ENCODE measurements around the gene CCDC6.
"Not testable (repeated sequence)": the region's sequence is repeated elsewhere in the genome, so short reads cannot be mapped to it uniquely, and the experiment has no call there.

The CCDC6 gene

GRCh38 chr10:59880971-59881510 is 25.3 kb downstream of the CCDC6 start:
- no peak overlapping the region for H3K9ac ChIP-seq (ENCODE audit: insufficient read length, low read depth)
- no peaks in the 10 kb centered on the region for H3K9me3 ChIP-seq (ENCODE audit: insufficient read depth, low read length)
- H3K36me3 ChIP-seq (ENCODE audit: insufficient read depth, insufficient read length, low read length): no peaks in the 10 kb centered on the region
- no peaks in the 10 kb centered on the region for H3K27me3 ChIP-seq (ENCODE audit: insufficient read depth, insufficient read length)
- DNase-seq (ENCODE audit: low read depth, low spot score): no peak
- no peak overlapping the region for H3K4me3 ChIP-seq (ENCODE audit: insufficient read length, low read depth)
- no peaks in the 10 kb centered on the region for H3K4me1 ChIP-seq (ENCODE audit: insufficient read depth, insufficient read length)
- TF ChIP-seq SUZ12 (IDR thresholded peaks at IDR 0.05; ENCODE audit: extremely low read depth, insufficient read depth, insufficient read length) (no peak), ZNF274 (IDR thresholded peaks at IDR 0.05; ENCODE audit: low read depth, low read length) (no peak), YY1 (IDR thresholded peaks at IDR 0.05; ENCODE audit: insufficient read depth, insufficient read length) (no peak)

GRCh38 chr10:59880019-59880717 is 26.2 kb downstream of the CCDC6 start:
- DNase-seq (ENCODE audit: low read depth, low spot score): no peak
- Histone ChIP-seq H3K9me3 (ENCODE audit: insufficient read depth, low read length) (no peaks in the 10 kb centered on the region), H3K9ac (ENCODE audit: insufficient read length, low read depth) (no peak overlapping the region), H3K27me3 (ENCODE audit: insufficient read depth, insufficient read length) (no peaks in the 10 kb centered on the region), H3K4me3 (ENCODE audit: insufficient read length, low read depth) (no peak overlapping the region), H3K36me3 (ENCODE audit: insufficient read depth, insufficient read length, low read length) (no peaks in the 10 kb centered on the region), H3K4me1 (ENCODE audit: insufficient read depth, insufficient read length) (no peaks in the 10 kb centered on the region)
- no peak for TF ChIP-seq YY1 (IDR thresholded peaks at IDR 0.05; ENCODE audit: insufficient read depth, insufficient read length)
- TF ChIP-seq ZNF274 (IDR thresholded peaks at IDR 0.05; ENCODE audit: low read depth, low read length): no peak
- TF ChIP-seq SUZ12 (IDR thresholded peaks at IDR 0.05; ENCODE audit: extremely low read depth, insufficient read depth, insufficient read length): no peak

- DNase-seq (ENCODE audit: low read depth, low spot score): no peak
- Histone ChIP-seq H3K9me3 (ENCODE audit: insufficient read depth, low read length) (no peaks in the 10 kb centered on the region), H3K4me1 (ENCODE audit: insufficient read depth, insufficient read length) (no peaks in the 10 kb centered on the region), H3K9ac (ENCODE audit: insufficient read length, low read depth) (no peak overlapping the region), H3K4me3 (ENCODE audit: insufficient read length, low read depth) (no peak overlapping the region), H3K36me3 (ENCODE audit: insufficient read depth, insufficient read length, low read length) (no peaks in the 10 kb centered on the region), H3K27me3 (ENCODE audit: insufficient read depth, insufficient read length) (no peaks in the 10 kb centered on the region)
- TF ChIP-seq YY1 (IDR thresholded peaks at IDR 0.05; ENCODE audit: insufficient read depth, insufficient read length): no peak
These were observed 26.9 kb downstream of the CCDC6 start for GRCh38 chr10:59879363-59879913.

GRCh38 chr10:59878915-59879314 is 27.4 kb downstream of the CCDC6 start:
- no peak for TF ChIP-seq SUZ12 (IDR thresholded peaks at IDR 0.05; ENCODE audit: extremely low read depth, insufficient read depth, insufficient read length)
- TF ChIP-seq ZNF274 (IDR thresholded peaks at IDR 0.05; ENCODE audit: low read depth, low read length): no peak
- TF ChIP-seq YY1 (IDR thresholded peaks at IDR 0.05; ENCODE audit: insufficient read depth, insufficient read length): no peak
- Histone ChIP-seq H3K4me1 (ENCODE audit: insufficient read depth, insufficient read length) (no peaks in the 10 kb centered on the region), H3K9ac (ENCODE audit: insufficient read length, low read depth) (no peak overlapping the region), H3K9me3 (ENCODE audit: insufficient read depth, low read length) (no peaks in the 10 kb centered on the region), H3K36me3 (ENCODE audit: insufficient read depth, insufficient read length, low read length) (no peaks in the 10 kb centered on the region), H3K27me3 (ENCODE audit: insufficient read depth, insufficient read length) (no peaks in the 10 kb centered on the region), H3K4me3 (ENCODE audit: insufficient read length, low read depth) (no peak overlapping the region)
- no peak for DNase-seq (ENCODE audit: low read depth, low spot score)

GRCh38 chr10:59878289-59878688 is 28.1 kb downstream of the CCDC6 start:
- Histone ChIP-seq H3K4me1 (ENCODE audit: insufficient read depth, insufficient read length) (no peaks in the 10 kb centered on the region), H3K4me3 (ENCODE audit: insufficient read length, low read depth) (no peak overlapping the region), H3K9ac (ENCODE audit: insufficient read length, low read depth) (no peak overlapping the region), H3K36me3 (ENCODE audit: insufficient read depth, insufficient read length, low read length) (no peaks in the 10 kb centered on the region), H3K27me3 (ENCODE audit: insufficient read depth, insufficient read length) (no peaks in the 10 kb centered on the region), H3K9me3 (ENCODE audit: insufficient read depth, low read length) (no peaks in the 10 kb centered on the region)
- no peak for DNase-seq (ENCODE audit: low read depth, low spot score)
- TF ChIP-seq YY1 (IDR thresholded peaks at IDR 0.05; ENCODE audit: insufficient read depth, insufficient read length) (no peak), SUZ12 (IDR thresholded peaks at IDR 0.05; ENCODE audit: extremely low read depth, insufficient read depth, insufficient read length) (no peak), ZNF274 (IDR thresholded peaks at IDR 0.05; ENCODE audit: low read depth, low read length) (no peak)

- Histone ChIP-seq H3K9ac (ENCODE audit: insufficient read length, low read depth) (no peak overlapping the region), H3K27me3 (ENCODE audit: insufficient read depth, insufficient read length) (no peaks in the 10 kb centered on the region), H3K36me3 (ENCODE audit: insufficient read depth, insufficient read length, low read length) (no peaks in the 10 kb centered on the region), H3K4me3 (ENCODE audit: insufficient read length, low read depth) (no peak overlapping the region), H3K4me1 (ENCODE audit: insufficient read depth, insufficient read length) (no peaks in the 10 kb centered on the region), H3K9me3 (ENCODE audit: insufficient read depth, low read length) (no peaks in the 10 kb centered on the region)
- TF ChIP-seq SUZ12 (IDR thresholded peaks at IDR 0.05; ENCODE audit: extremely low read depth, insufficient read depth, insufficient read length) (no peak), ZNF274 (IDR thresholded peaks at IDR 0.05; ENCODE audit: low read depth, low read length) (no peak), YY1 (IDR thresholded peaks at IDR 0.05; ENCODE audit: insufficient read depth, insufficient read length) (no peak)
- DNase-seq (ENCODE audit: low read depth, low spot score): no peak
These were observed 29.1 kb downstream of the CCDC6 start for GRCh38 chr10:59877191-59877671.

GRCh38 chr10:59876695-59877094 is 29.7 kb downstream of the CCDC6 start:
- Histone ChIP-seq H3K4me3 (ENCODE audit: insufficient read length, low read depth) (no peak overlapping the region), H3K36me3 (ENCODE audit: insufficient read depth, insufficient read length, low read length) (no peaks in the 10 kb centered on the region), H3K27me3 (ENCODE audit: insufficient read depth, insufficient read length) (no peaks in the 10 kb centered on the region), H3K9ac (ENCODE audit: insufficient read length, low read depth) (no peak overlapping the region), H3K4me1 (ENCODE audit: insufficient read depth, insufficient read length) (no peaks in the 10 kb centered on the region), H3K9me3 (ENCODE audit: insufficient read depth, low read length) (no peaks in the 10 kb centered on the region)
- DNase-seq (ENCODE audit: low read depth, low spot score): no peak
- TF ChIP-seq SUZ12 (IDR thresholded peaks at IDR 0.05; ENCODE audit: extremely low read depth, insufficient read depth, insufficient read length): no peak
- TF ChIP-seq ZNF274 (IDR thresholded peaks at IDR 0.05; ENCODE audit: low read depth, low read length): no peak
- no peak for TF ChIP-seq YY1 (IDR thresholded peaks at IDR 0.05; ENCODE audit: insufficient read depth, insufficient read length)

GRCh38 chr10:59876208-59876607 is 30.1 kb downstream of the CCDC6 start:
- H3K27me3 ChIP-seq (ENCODE audit: insufficient read depth, insufficient read length); H3K9me3 ChIP-seq (ENCODE audit: insufficient read depth, low read length); H3K4me3 ChIP-seq (ENCODE audit: insufficient read length, low read depth); H3K9ac ChIP-seq (ENCODE audit: insufficient read length, low read depth); H3K4me1 ChIP-seq (ENCODE audit: insufficient read depth, insufficient read length); H3K36me3 ChIP-seq (ENCODE audit: insufficient read depth, insufficient read length, low read length); DNase-seq (ENCODE audit: low read depth, low spot score): not testable (repeated sequence)

Data from NT2/D1 (cell line).